MCF 10A (cell line): ENCODE measurements around the gene ARHGEF26. TPM values are rescaled to one million over a fixed set of nuclear protein-coding genes. Genes with fewer than 3 reads are reported as not detected.
A peak's percentile ranks its signal among the peaks of the same experiment; 100 is the strongest.

Experiments
- BruUV-seq: library from RNA; stranded (reverse); fragments of 400-500 nt; replicated peaks from 2 replicates; lab custom pipeline; 2021; lab: Mats Ljungman, UMichigan
- CTCF ChIA-PET: fragments of 300-600 bp; sonication (Branson Sonifier 250); formaldehyde crosslinking; extraction: SDS; loops from one replicate; lab custom pipeline; 2021; ENCODE audit warnings: antibody characterized with exemption, inconsistent platforms; lab: Yijun Ruan, JAX
- POLR2A ChIA-PET: fragments of 300-600, 350-650 bp; sonication (Branson Sonifier 250); formaldehyde crosslinking; extraction: SDS; loops from one replicate; lab custom pipeline; 2020; ENCODE audit warnings: antibody characterized with exemption, inconsistent platforms; lab: Yijun Ruan, JAX
- DNase-seq: peaks from one replicate; pipeline ENCODE4 v3.0.0-alpha.2; 2018; ENCODE audit not compliant: unreplicated experiment
- H3K27ac Mint-ChIP-seq: one replicate; pipeline ENCODE4 v1.8.0; 2022; ENCODE audit warnings: mild to moderate bottlenecking, low read depth, mixed read lengths; ENCODE audit not compliant: unreplicated experiment
- H3K27me3 Mint-ChIP-seq: one replicate; pipeline ENCODE4 v1.8.0; 2022; ENCODE audit warnings: mixed read lengths; ENCODE audit not compliant: insufficient read depth, unreplicated experiment
- H3K36me3 Mint-ChIP-seq: one replicate; pipeline ENCODE4 v1.8.0; 2022; ENCODE audit warnings: mild to moderate bottlenecking, moderate library complexity, mixed read lengths; ENCODE audit not compliant: insufficient read depth, unreplicated experiment
- H3K4me1 Mint-ChIP-seq: one replicate; pipeline ENCODE4 v1.8.0; 2022; ENCODE audit warnings: mixed read lengths; ENCODE audit not compliant: insufficient read depth, unreplicated experiment
- H3K4me3 Mint-ChIP-seq: one replicate; pipeline ENCODE4 v1.8.0; 2022; ENCODE audit warnings: mild to moderate bottlenecking, moderate library complexity, mixed read lengths; ENCODE audit not compliant: unreplicated experiment
- H3K9me3 Mint-ChIP-seq: one replicate; pipeline ENCODE4 v1.8.0; 2022; ENCODE audit warnings: mixed read lengths; ENCODE audit not compliant: unreplicated experiment
- CTCF ChIP-seq: fragments of 200-600 bp; IDR thresholded peaks from one replicate; pipeline ENCODE4 v1.8.0; 2022; ENCODE audit warnings: antibody characterized with exemption, mild to moderate bottlenecking; ENCODE audit not compliant: unreplicated experiment
- intact Hi-C: fragments of 100-400 bp; cut with micrococcal nuclease; formaldehyde crosslinking; loops from 2 replicates; pipeline ENCODE4 v1.14.1; 2022
- total RNA-seq: library from RNA; stranded (reverse); gene quantifications from 2 replicates; pipeline ENCODE4 v1.2.3, GENCODE V29; 2022

The ARHGEF26 gene
- total RNA-seq, 1 experiment from 2014 or later: 0.63 TPM

- no peaks in the 10 kb centered on the region for H3K9me3 Mint-ChIP-seq
- BruUV-seq: no TSS peak
- no peaks in the 10 kb centered on the region for H3K27me3 Mint-ChIP-seq
- no peak for TF ChIP-seq CTCF
- H3K4me3 Mint-ChIP-seq: peak overlapping the region; percentile 88
- POLR2A ChIA-PET: interaction anchor here (1.7 kb wide), 1 partner anchor 13 kb away, joined by 5 read pairs; no protein-coding TSS in a partner anchor
- H3K27ac Mint-ChIP-seq: no peak overlapping the region
- CTCF ChIA-PET: interaction anchor here (0.7 to 1.0 kb wide), 3 partner anchors 11 to 166 kb away, joined by 3 read pairs; no protein-coding TSS in a partner anchor
- no peak for DNase-seq
- no peaks in the 10 kb centered on the region for H3K36me3 Mint-ChIP-seq
- intact Hi-C loops: no loop called here
- H3K4me1 Mint-ChIP-seq: peaks cover 13% of the 10 kb centered on the region
Observed at GRCh38 chr3:154122912-154123559, 1.8 kb downstream of the ARHGEF26 start.

- H3K4me3 Mint-ChIP-seq: no peak overlapping the region
- no peak overlapping the region for H3K27ac Mint-ChIP-seq
- POLR2A ChIA-PET: interaction anchor here (1.3 kb wide), 1 partner anchor 9 kb away, joined by 4 read pairs; no protein-coding TSS in a partner anchor
- CTCF ChIA-PET: interaction anchor here (0.6 to 1.1 kb wide), 2 partner anchors 67 to 1919 kb away, joined by 3 read pairs; no protein-coding TSS in a partner anchor
- intact Hi-C loops: no loop called here
- H3K36me3 Mint-ChIP-seq: no peaks in the 10 kb centered on the region
- H3K9me3 Mint-ChIP-seq: no peaks in the 10 kb centered on the region
- TF ChIP-seq CTCF: no peak
- H3K27me3 Mint-ChIP-seq: no peaks in the 10 kb centered on the region
- DNase-seq: no peak
- BruUV-seq: no TSS peak
- H3K4me1 Mint-ChIP-seq: peaks cover 13% of the 10 kb centered on the region
Observed at GRCh38 chr3:154123906-154124305, 2.7 kb downstream of the ARHGEF26 start.

GRCh38 chr3:154125378-154126030, 4.3 kb downstream of the ARHGEF26 start:
- no peak overlapping the region for H3K27ac Mint-ChIP-seq
- H3K4me1 Mint-ChIP-seq: peaks cover 13% of the 10 kb centered on the region
- POLR2A ChIA-PET: no interaction called here
- H3K36me3 Mint-ChIP-seq: no peaks in the 10 kb centered on the region
- intact Hi-C loops: no loop called here
- no peaks in the 10 kb centered on the region for H3K9me3 Mint-ChIP-seq
- no TSS peak for BruUV-seq
- no peak overlapping the region for H3K4me3 Mint-ChIP-seq
- CTCF ChIA-PET: no interaction called here
- no peak for TF ChIP-seq CTCF
- no peaks in the 10 kb centered on the region for H3K27me3 Mint-ChIP-seq
- no peak for DNase-seq

- Mint-ChIP-seq H3K4me1 (peaks cover 11% of the 10 kb centered on the region), H3K4me3 (no peak overlapping the region), H3K9me3 (no peaks in the 10 kb centered on the region), H3K36me3 (no peaks in the 10 kb centered on the region), H3K27me3 (no peaks in the 10 kb centered on the region), H3K27ac (no peak overlapping the region)
- POLR2A ChIA-PET: no interaction called here
- DNase-seq: no peak
- intact Hi-C loops: no loop called here
- BruUV-seq: no TSS peak
- CTCF ChIA-PET: interaction anchor here (0.8 to 2.1 kb wide), 2 partner anchors 10 to 126 kb away, joined by 3 to 12 read pairs; no protein-coding TSS in a partner anchor
- TF ChIP-seq CTCF: no peak
Observed at GRCh38 chr3:154126651-154127050, 5.5 kb downstream of the ARHGEF26 start.
